Omental fat pad (tissue), 4 donors: ENCODE results near the gene SMC1B. TPM values are rescaled to one million over a fixed set of nuclear protein-coding genes. Genes with fewer than 3 reads are reported as not detected.

ENCODE experiments used
- ATAC-seq: fragments of 150-250 bp; one replicate; pipeline ENCODE4 v1.9.1; 2016; ENCODE audit warnings: mild to moderate bottlenecking, moderate library complexity; ENCODE audit not compliant: low FRiP score
- DNase-seq: peaks from one replicate; pipeline ENCODE4 v3.0.0-alpha.2; 2019; ENCODE audit warnings: low spot score
- CTCF ChIP-seq, 3 donors: fragments of 450-650 bp; IDR thresholded peaks; one replicate each; pipeline ENCODE4 v1.5.1; 2016 to 2017; ENCODE audit warnings: antibody characterized with exemption in 3 of 3, mild to moderate bottlenecking in 3 of 3, moderate library complexity in 2 of 3
- total RNA-seq, 4 donors: library from RNA; depleted of rRNA; stranded (reverse); fragments of >200 nt; gene quantifications; one replicate each; pipeline ENCODE4 v1.1.0, GENCODE V29; 2016

The SMC1B gene
- total RNA-seq, 4 donors from 2014 or later, result not detected

GRCh38 chr22:45429981-45430775, 16.8 kb upstream of the SMC1B start:
- ATAC-seq (no peak), DNase-seq (no peak)
- TF ChIP-seq CTCF (IDR thresholded peaks at IDR 0.05), result no peak

GRCh38 chr22:45429424-45429823, 16.0 kb upstream of the SMC1B start:
- DNase-seq, result no peak

GRCh38 chr22:45428391-45429385, 15.3 kb upstream of the SMC1B start:
- no peak for TF ChIP-seq CTCF (IDR thresholded peaks at IDR 0.05)
- no peak for ATAC-seq
- no peak for DNase-seq

More at GRCh38 chr22:45429424-45429823, 16.0 kb upstream of the SMC1B start:
- no peak for TF ChIP-seq CTCF (IDR thresholded peaks at IDR 0.05)
- ATAC-seq, result no peak

GRCh38 chr22:45427114-45427513, 13.7 kb upstream of the SMC1B start:
- no peak for DNase-seq
- TF ChIP-seq CTCF (IDR thresholded peaks at IDR 0.05), result no peak
- ATAC-seq, result no peak

GRCh38 chr22:45426387-45426786, 13.0 kb upstream of the SMC1B start:
- DNase-seq, result no peak
- ATAC-seq, result no peak
- TF ChIP-seq CTCF (IDR thresholded peaks at IDR 0.05), result no peak

GRCh38 chr22:45425531-45426265, 12.3 kb upstream of the SMC1B start:
- TF ChIP-seq CTCF (IDR thresholded peaks at IDR 0.05), result no peak
- ATAC-seq (no peak), DNase-seq (no peak)
